ENCODE results near the gene SPX.

- TF ChIP-seq CTCF (IDR thresholded peaks at IDR 0.05 in 4 of 5, conservative IDR thresholded peaks at IDR 0.05 in 1 of 5): no peak
- TF ChIP-seq POLR2A (IDR thresholded peaks at IDR 0.05): no peak
Measured at GRCh38 chr12:21562859-21563258, 36.8 kb downstream of the SPX start.
